Neural crest cell (in vitro differentiated cells): ENCODE measurements around the gene GADD45G. TPM values are rescaled to one million over a fixed set of nuclear protein-coding genes. Genes with fewer than 3 reads are reported as not detected.
A peak's percentile ranks its signal among the peaks of the same experiment; 100 is the strongest.

ENCODE experiments used
- DNase-seq: peaks from one replicate; pipeline ENCODE4 v3.0.0; 2021; ENCODE audit warnings: low read depth, mixed read lengths, low spot score
- H3K27ac Mint-ChIP-seq: one replicate; pipeline ENCODE4 v1.8.0; 2021; ENCODE audit warnings: mild to moderate bottlenecking, mixed read lengths; ENCODE audit not compliant: unreplicated experiment
- H3K27me3 Mint-ChIP-seq: 2 replicates; pipeline ENCODE4 v1.8.0; 2021; ENCODE audit warnings: low read depth, mild to moderate bottlenecking, mixed read lengths
- H3K36me3 Mint-ChIP-seq: 2 replicates; pipeline ENCODE4 v1.8.0; 2021; ENCODE audit warnings: low read depth, mild to moderate bottlenecking, mixed read lengths
- H3K4me1 Mint-ChIP-seq: 2 replicates; pipeline ENCODE4 v1.8.0; 2021; ENCODE audit warnings: mixed read lengths
- H3K4me3 Mint-ChIP-seq: one replicate; pipeline ENCODE4 v1.8.0; 2021; ENCODE audit warnings: mild to moderate bottlenecking, mixed read lengths
- H3K9me3 Mint-ChIP-seq: 2 replicates; pipeline ENCODE4 v1.8.0; 2021; ENCODE audit warnings: mixed read lengths
- total RNA-seq: library from RNA; stranded (reverse); gene quantifications from 2 replicates; pipeline ENCODE4 v1.2.1, GENCODE V29; 2021
- TF ChIP-seq, protein P1 (sequence below): fragments of 200-600 bp; sonication (generic); conservative IDR thresholded peaks from 2 replicates; pipeline ENCODE4 v1.5.0; 2021; ENCODE audit warnings: antibody characterized with exemption, mild to moderate bottlenecking

Gene GADD45G
- total RNA-seq, 1 donor from 2014 or later, result 11.9 TPM

DNA sequence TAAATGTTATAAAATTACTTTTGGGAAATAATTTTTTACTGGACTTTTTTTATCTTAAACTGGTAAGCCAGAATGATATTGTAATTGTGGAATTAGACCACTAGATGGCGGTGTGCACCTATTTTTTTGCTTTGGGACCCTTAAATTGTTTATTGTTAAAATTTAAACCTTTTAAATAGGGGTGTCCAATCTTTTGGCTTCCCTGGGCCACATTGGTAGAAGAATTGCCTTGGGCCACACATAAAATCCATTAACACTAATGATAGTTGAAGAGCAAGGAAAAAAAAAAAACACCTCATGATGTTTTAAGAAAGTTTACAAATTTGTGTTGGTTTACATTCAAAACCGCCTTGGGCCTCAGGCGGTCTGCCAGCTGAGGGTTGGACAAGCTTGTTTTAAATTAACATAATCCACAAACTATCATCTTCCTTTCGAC is 28.4 kb upstream of the GADD45G start:
- DNase-seq, result no peak
- no peak overlapping the region for H3K4me3 Mint-ChIP-seq
- H3K27me3 Mint-ChIP-seq, result peaks cover 41% of the 10 kb centered on the region
- TF ChIP-seq, protein P1, sequence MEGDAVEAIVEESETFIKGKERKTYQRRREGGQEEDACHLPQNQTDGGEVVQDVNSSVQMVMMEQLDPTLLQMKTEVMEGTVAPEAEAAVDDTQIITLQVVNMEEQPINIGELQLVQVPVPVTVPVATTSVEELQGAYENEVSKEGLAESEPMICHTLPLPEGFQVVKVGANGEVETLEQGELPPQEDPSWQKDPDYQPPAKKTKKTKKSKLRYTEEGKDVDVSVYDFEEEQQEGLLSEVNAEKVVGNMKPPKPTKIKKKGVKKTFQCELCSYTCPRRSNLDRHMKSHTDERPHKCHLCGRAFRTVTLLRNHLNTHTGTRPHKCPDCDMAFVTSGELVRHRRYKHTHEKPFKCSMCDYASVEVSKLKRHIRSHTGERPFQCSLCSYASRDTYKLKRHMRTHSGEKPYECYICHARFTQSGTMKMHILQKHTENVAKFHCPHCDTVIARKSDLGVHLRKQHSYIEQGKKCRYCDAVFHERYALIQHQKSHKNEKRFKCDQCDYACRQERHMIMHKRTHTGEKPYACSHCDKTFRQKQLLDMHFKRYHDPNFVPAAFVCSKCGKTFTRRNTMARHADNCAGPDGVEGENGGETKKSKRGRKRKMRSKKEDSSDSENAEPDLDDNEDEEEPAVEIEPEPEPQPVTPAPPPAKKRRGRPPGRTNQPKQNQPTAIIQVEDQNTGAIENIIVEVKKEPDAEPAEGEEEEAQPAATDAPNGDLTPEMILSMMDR, result peak; percentile 93
- no peak overlapping the region for H3K27ac Mint-ChIP-seq
- H3K9me3 Mint-ChIP-seq, result peaks cover 2% of the 10 kb centered on the region
- H3K36me3 Mint-ChIP-seq, result no peaks in the 10 kb centered on the region
- H3K4me1 Mint-ChIP-seq, result no peaks in the 10 kb centered on the region

DNA sequence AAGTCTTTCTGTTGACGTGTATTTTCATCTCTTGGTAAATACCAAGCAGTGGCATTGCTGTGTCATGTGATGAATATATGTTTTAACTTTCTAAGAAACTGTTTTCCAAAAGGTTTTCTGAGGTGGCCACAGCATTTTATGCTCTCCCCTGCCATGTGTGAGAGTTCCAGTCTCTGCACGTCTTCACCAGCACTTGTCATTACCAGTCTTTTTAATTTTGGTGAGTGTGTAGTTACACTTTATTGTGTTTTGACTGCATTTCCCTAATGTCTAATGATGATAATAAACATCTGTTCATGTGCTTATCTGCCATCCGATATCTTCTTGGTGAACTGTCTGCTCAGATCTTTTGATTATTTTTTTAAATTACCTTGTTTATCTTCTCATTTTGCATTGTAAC is 27.4 kb upstream of the GADD45G start:
- H3K36me3 Mint-ChIP-seq, result no peaks in the 10 kb centered on the region
- TF ChIP-seq, protein P1, result no peak
- peaks cover 2% of the 10 kb centered on the region for H3K9me3 Mint-ChIP-seq
- no peaks in the 10 kb centered on the region for H3K4me1 Mint-ChIP-seq
- H3K4me3 Mint-ChIP-seq, result no peak overlapping the region
- H3K27me3 Mint-ChIP-seq, result peaks cover 40% of the 10 kb centered on the region
- no peak for DNase-seq
- no peak overlapping the region for H3K27ac Mint-ChIP-seq

DNA sequence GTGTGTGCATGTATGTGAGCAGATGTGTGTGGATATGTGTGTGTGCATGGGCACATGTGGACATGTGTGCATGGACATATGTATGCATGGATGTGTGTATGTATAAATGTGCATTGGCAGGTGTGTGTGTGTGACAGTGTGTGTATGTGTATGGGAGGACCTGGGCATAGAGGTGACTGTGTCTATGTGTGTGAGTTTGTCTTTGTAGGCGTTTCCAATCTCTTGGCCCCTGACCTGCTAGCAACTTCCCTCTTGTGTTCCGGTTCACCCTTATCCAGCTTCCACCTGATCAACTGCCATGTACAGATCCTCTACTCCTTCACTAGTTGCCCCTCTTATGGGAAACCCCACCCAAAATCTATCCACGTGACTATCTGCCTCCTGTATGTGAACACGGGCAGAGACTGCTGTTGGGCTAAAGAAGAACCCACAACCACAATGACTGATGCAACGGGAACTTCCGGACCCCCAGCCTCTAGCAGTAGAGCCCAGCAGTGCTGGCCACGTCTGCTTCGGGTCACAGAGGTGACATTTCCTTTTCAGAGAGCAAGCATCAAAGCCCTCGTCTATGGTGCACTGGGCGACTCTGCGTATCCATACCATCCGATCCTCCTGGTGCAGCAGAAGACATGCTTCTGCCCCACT is 24.9 kb upstream of the GADD45G start:
- Mint-ChIP-seq H3K36me3 (no peaks in the 10 kb centered on the region), H3K4me1 (no peaks in the 10 kb centered on the region), H3K27ac (no peak overlapping the region), H3K27me3 (peaks cover 21% of the 10 kb centered on the region), H3K4me3 (no peak overlapping the region), H3K9me3 (peaks cover 10% of the 10 kb centered on the region)
- DNase-seq, result no peak
- TF ChIP-seq, protein P1, result no peak

DNA sequence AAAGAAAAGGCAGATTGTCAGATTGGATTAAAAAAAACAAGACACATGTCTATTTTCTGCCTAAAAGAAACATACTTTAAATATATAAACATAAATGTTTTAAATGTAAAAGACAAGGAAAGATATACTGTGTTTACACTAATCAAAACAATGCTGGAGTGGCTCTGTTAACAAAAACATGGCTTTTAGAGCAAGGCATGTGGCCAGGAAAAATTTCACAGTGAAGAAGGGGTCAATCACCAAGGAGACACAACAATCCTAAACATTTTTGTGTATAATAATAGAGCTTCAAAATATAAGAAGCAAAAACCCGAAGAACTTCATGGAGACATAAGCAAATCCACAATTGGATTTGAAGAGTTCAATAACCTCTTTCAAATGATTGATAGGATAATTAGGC is 18.5 kb upstream of the GADD45G start:
- peaks cover 25% of the 10 kb centered on the region for H3K27me3 Mint-ChIP-seq
- no peaks in the 10 kb centered on the region for H3K4me1 Mint-ChIP-seq
- no peak for DNase-seq
- TF ChIP-seq, protein P1, result no peak
- no peak overlapping the region for H3K4me3 Mint-ChIP-seq
- no peak overlapping the region for H3K27ac Mint-ChIP-seq
- H3K36me3 Mint-ChIP-seq, result no peaks in the 10 kb centered on the region
- peaks cover 8% of the 10 kb centered on the region for H3K9me3 Mint-ChIP-seq

- Mint-ChIP-seq H3K9me3 (peaks cover 8% of the 10 kb centered on the region), H3K27ac (no peak overlapping the region), H3K4me1 (peaks cover 4% of the 10 kb centered on the region), H3K27me3 (peaks cover 23% of the 10 kb centered on the region), H3K36me3 (no peaks in the 10 kb centered on the region), H3K4me3 (no peak overlapping the region)
- no peak for DNase-seq
- TF ChIP-seq, protein P1, result no peak
These were observed 16.4 kb upstream of the GADD45G start for GRCh38 chr9:89588271-89588879.
